Measurements from ENCODE around the gene LIPF.
"Not testable (repeated sequence)": the region's sequence is repeated elsewhere in the genome, so short reads cannot be mapped to it uniquely, and the experiment has no call there.

- TF ChIP-seq, protein P1, sequence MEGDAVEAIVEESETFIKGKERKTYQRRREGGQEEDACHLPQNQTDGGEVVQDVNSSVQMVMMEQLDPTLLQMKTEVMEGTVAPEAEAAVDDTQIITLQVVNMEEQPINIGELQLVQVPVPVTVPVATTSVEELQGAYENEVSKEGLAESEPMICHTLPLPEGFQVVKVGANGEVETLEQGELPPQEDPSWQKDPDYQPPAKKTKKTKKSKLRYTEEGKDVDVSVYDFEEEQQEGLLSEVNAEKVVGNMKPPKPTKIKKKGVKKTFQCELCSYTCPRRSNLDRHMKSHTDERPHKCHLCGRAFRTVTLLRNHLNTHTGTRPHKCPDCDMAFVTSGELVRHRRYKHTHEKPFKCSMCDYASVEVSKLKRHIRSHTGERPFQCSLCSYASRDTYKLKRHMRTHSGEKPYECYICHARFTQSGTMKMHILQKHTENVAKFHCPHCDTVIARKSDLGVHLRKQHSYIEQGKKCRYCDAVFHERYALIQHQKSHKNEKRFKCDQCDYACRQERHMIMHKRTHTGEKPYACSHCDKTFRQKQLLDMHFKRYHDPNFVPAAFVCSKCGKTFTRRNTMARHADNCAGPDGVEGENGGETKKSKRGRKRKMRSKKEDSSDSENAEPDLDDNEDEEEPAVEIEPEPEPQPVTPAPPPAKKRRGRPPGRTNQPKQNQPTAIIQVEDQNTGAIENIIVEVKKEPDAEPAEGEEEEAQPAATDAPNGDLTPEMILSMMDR (conservative IDR thresholded peaks at IDR 0.05 in 1 of 2, IDR thresholded peaks at IDR 0.05 in 1 of 2; ENCODE audit: extremely low read depth in 1 of 2, insufficient read depth in 1 of 2, low read depth in 1 of 2, low read length in 2 of 2) = not testable (repeated sequence)
- not testable (repeated sequence) for TF ChIP-seq EZH2 (IDR thresholded peaks at IDR 0.05; ENCODE audit: borderline replicate concordance, low read length)
These were observed 1.1 kb upstream of the LIPF start for GRCh38 chr10:88663153-88663552.

Measured in mammary epithelial cell (primary cell).